Amniotic epithelial cell (primary cell): Measurements from ENCODE around the gene PARD3B.

Experiments used
- DNase-seq: peaks from one replicate; pipeline ENCODE4 v3.0.0-alpha.2; 2010; ENCODE audit warnings: low read depth

PARD3B gene

DNA sequence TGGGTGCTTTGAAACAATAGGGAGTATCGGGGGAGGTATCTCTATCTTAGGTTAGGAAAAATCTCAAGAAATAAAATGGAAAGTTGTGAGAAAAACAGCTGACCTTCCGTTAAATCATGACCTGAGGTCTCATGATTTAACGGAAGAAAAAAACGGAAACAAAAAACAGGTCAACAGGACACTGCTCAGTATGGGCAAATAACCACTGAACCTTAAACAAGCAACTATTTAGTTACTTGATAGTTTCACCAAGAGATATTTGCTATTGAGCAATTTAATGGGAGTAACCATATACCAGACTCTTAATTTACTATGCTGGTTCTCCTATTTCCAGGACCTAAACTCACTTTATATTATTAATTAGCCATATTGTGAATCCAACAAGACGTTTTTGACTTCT lies 150.8 kb downstream of the PARD3B start:
- no peak for DNase-seq

- peak; percentile 92 for DNase-seq
Measured at GRCh38 chr2:204705243-204705932, 160.1 kb downstream of the PARD3B start.

DNA sequence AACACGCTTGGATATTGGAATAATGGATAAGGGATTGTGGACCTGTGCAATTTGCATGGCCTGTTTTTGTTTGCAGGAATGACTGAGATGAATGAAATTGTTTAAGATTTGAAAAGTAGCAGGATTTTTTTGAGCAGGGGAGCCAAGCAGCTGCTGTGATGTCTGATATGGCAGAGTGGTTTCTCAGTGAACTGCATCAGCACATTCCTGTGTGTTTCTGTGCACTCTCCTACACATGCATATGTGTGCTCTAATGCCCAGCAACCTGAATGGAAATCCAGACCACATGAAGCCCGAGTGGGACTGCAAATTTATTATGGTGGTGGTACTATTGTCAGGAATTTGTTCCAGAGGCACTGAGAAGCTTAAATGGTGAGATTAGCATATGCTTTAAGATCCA lies 161.7 kb downstream of the PARD3B start:
- peak; percentile 76 for DNase-seq

GRCh38 chr2:204713211-204713610 lies 167.9 kb downstream of the PARD3B start:
- DNase-seq, result no peak

DNA sequence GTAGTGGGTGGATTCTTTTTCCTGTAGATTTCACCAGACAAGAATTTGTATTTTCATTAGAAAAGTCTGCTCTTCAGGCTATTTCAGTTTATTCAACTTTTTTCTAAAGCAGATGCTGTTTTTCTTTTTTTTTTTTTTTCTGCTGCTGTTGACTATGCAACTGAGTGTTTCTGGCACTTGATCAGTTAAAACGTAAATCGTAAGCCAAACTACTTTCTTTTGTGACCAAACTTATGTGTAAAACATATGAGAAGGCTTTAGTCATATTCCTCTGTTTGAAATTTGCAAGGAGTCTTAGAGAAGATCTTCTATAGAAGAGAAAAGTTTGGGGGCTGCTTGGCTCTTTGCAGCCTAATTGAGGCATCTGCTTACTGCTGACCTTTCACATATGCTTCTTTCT lies 170.1 kb downstream of the PARD3B start:
- DNase-seq, result no peak

DNA sequence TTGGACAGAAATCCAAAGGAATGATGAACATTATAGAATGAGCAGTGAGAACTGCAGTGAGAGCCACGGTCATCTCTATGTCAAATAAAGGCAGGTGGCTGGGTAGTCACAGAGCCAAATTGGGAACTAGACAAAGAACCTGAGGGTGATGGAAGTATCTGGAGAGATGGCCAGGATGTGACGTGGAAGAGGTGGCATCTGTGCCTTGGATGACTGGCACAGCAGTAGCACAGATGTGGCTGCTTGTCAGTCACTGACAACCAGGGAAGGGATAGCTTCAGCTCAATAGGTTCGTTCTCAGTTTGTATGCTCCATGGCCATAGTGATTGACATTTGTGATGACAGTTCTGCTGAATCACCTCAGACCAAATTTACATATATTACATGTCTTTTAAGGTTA lies 172.3 kb downstream of the PARD3B start:
- DNase-seq, result no peak

GRCh38 chr2:204718607-204719006 lies 173.3 kb downstream of the PARD3B start:
- no peak for DNase-seq

GRCh38 chr2:204720874-204721273 lies 175.6 kb downstream of the PARD3B start:
- DNase-seq, result no peak

DNA sequence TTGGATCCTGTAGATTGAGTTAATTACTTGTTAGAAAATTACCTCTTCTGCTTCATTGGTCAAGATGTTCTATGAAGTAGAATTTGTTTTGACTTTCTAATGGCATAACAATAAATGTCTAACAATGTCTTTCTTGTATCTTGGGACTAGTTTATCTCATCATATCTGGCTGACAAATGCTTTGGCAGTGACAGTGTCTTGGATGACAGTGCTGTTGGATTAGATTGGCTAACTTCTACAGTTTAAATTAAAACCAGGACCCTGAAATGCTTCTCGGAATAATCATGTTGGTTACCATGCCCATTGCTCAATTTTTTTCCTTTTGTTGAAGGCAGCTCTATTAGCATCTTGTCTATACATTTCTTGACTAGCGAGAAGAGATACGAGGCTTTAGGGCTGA lies 176.9 kb downstream of the PARD3B start:
- DNase-seq, result no peak

GRCh38 chr2:204722691-204723090 lies 177.4 kb downstream of the PARD3B start:
- DNase-seq, result no peak

- no peak for DNase-seq
Measured at GRCh38 chr2:204725693-204726360, 180.6 kb downstream of the PARD3B start.

DNA sequence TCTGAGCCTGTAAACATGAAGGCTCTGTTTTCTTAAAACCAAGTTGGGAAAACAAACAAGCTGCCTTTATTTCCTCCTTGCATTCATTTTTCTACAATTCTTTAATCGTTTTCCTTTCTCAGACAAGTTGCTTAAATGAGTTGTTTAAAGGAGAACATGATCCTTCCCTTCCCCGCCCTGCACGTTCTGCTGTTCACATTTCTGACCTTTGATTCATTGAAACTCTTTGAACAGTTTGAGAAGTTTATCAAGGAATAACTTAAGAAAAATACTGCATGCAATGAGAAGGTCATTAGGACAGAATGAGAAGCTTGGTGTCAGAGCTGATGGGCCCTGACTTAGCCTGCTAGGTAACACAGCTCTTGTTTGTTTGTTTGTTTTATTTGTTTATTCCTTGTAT lies 181.6 kb downstream of the PARD3B start:
- DNase-seq, result no peak

GRCh38 chr2:204727368-204727767 lies 182.1 kb downstream of the PARD3B start:
- no peak for DNase-seq

DNA sequence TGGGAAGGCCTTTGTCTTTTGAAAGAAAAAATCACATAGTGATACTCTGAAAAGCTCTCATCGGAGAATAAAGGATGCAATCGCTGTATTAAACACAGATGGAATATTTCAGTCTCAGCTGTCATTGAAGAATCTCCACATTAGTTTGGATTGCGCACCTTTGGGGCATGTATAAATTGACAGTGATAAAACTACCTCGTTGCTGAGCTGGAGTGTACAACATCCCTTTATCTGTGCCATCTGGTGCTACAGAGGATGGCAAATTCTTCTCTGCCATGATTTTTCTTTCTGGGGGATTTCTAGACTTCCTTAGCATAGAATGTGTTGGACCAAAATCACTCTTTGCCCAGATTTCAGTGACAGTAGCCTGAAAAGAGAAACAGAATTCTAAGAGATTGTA lies 185.3 kb downstream of the PARD3B start:
- no peak for DNase-seq

GRCh38 chr2:204732019-204732418 lies 186.7 kb downstream of the PARD3B start:
- DNase-seq, result peak; percentile 91

DNA sequence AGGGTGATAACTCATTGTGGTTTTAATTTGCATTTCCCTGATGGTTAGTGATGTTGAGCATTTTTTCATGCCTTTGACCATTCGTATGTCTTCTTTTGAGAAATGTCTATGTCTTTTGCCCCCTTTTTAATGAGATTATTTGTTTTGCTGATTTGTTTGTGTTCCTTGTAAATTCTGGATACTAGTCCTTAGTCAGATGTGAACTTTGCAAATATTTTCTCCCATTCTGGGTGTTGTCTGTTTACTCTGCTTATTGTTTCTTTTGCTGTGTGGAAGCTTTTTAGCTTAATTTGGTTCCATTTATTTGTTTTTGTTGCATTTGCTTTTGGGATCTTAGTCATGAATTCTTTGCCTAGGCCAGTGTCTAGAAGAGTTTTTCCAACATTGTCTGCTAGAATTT lies 192.0 kb downstream of the PARD3B start:
- DNase-seq, result no peak

DNA sequence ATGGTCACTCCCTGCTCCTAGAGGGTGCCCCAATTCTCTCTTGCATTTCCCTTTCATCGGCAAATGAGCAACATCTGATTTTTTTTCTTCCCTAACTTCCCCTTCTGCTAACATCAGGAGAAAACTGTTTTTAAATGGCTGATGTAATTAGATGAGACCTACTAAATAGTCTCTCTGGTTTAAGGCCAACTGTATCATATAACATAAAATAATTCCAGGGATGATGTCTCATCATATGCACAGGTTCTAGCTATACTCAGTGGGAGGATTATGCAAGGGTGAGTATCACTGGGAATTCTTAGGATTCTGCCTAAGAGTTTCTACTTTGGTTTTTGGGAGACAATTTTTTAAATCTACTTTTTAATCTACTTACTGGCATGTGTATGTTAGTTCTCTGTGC lies 193.4 kb downstream of the PARD3B start:
- no peak for DNase-seq

GRCh38 chr2:204743393-204743960 lies 198.2 kb downstream of the PARD3B start:
- no peak for DNase-seq

DNA sequence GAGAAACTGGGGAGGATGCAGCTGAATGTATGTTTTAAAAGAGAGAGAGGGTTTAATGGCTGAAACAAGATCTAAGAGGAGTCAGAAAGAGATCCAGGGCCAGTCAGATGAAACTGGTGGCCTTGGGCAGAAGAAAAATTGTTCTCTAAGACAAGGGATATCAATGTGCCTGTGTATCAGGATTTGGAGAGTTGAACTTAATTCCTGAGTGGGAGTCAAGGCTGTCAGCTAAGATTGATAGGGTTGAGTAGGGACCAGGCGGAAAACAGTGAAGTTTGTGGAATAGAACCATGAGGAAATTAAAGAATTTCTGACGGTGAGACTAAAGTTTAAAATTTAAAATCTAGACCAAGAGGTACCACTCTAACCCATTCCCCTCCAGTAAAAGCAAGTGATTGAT lies 199.2 kb downstream of the PARD3B start:
- DNase-seq, result no peak

- DNase-seq, result no peak
Measured at GRCh38 chr2:204748286-204748685, 203.0 kb downstream of the PARD3B start.

- peak; percentile 74 for DNase-seq
Measured at GRCh38 chr2:204749319-204749718, 204.0 kb downstream of the PARD3B start.

GRCh38 chr2:204750389-204750788 lies 205.1 kb downstream of the PARD3B start:
- DNase-seq, result no peak

DNA sequence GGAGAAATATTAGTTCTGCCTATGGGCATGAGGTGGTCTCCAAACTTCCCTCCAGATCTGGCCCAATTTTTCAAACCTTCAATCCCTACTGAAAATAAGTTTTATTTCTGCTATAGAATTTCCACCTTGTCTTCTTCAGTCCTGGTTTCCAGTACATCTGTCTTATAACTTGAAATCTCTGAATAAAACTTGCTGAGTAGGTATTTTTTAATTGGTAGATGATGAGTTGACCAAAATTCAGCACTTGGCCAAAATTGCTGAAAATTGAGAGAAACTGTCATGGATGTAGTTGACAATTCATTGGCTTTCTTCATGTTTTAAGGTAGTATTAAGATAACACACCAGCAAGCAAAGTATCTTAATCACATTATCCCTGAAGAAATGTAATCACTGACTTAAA lies 206.2 kb downstream of the PARD3B start:
- no peak for DNase-seq

- DNase-seq, result no peak
Measured at GRCh38 chr2:204753841-204754240, 208.6 kb downstream of the PARD3B start.
